HL-60 (cell line): Measurements from ENCODE around the gene XRCC4.

ENCODE experiments used
- GABPA ChIP-seq: IDR thresholded peaks from 2 replicates; pipeline ENCODE4 v1.6.1; 2012; ENCODE audit warnings: low read depth
- POLR2AphosphoS5 ChIP-seq: IDR thresholded peaks from 2 replicates; pipeline ENCODE4 v1.6.1; 2012; ENCODE audit warnings: low read depth
- SPI1 ChIP-seq: IDR thresholded peaks from 2 replicates; pipeline ENCODE4 v1.6.1; 2012; ENCODE audit warnings: low read depth, mild to moderate bottlenecking, borderline replicate concordance
- TF ChIP-seq, protein P1 (sequence below): IDR thresholded peaks from one replicate; pipeline ENCODE4 v1.5.1; 2011; ENCODE audit warnings: low read length, control low read depth, inconsistent platforms; ENCODE audit not compliant: insufficient read depth
- TF ChIP-seq, protein P2 (sequence below): IDR thresholded peaks from 2 replicates; pipeline ENCODE4 v1.6.1; 2012; ENCODE audit warnings: low read depth; ENCODE audit not compliant: insufficient replicate concordance

DNA sequence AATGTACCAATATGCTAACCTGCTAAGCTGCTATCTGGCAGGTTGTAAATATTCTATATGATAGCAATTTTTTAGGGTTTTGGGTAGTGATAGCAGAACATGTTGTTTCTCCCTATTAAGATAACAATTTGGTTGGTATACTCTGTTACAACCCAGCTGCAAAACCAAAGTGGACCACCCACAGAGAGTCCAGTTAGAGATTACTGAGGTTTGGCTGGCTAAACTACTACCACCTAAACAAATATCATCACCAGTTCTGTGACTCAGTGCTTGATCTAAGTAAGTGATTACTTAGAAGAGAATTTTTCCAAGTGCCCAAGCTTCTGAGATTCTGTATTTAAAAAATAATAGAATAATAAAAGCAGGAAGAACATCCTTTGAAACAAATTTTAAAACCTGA is 72.3 kb downstream of the XRCC4 start:
- TF ChIP-seq, protein P1, sequence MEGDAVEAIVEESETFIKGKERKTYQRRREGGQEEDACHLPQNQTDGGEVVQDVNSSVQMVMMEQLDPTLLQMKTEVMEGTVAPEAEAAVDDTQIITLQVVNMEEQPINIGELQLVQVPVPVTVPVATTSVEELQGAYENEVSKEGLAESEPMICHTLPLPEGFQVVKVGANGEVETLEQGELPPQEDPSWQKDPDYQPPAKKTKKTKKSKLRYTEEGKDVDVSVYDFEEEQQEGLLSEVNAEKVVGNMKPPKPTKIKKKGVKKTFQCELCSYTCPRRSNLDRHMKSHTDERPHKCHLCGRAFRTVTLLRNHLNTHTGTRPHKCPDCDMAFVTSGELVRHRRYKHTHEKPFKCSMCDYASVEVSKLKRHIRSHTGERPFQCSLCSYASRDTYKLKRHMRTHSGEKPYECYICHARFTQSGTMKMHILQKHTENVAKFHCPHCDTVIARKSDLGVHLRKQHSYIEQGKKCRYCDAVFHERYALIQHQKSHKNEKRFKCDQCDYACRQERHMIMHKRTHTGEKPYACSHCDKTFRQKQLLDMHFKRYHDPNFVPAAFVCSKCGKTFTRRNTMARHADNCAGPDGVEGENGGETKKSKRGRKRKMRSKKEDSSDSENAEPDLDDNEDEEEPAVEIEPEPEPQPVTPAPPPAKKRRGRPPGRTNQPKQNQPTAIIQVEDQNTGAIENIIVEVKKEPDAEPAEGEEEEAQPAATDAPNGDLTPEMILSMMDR = no peak
- TF ChIP-seq GABPA (no peak), SPI1 (no peak), POLR2AphosphoS5 (no peak)
- TF ChIP-seq, protein P2, sequence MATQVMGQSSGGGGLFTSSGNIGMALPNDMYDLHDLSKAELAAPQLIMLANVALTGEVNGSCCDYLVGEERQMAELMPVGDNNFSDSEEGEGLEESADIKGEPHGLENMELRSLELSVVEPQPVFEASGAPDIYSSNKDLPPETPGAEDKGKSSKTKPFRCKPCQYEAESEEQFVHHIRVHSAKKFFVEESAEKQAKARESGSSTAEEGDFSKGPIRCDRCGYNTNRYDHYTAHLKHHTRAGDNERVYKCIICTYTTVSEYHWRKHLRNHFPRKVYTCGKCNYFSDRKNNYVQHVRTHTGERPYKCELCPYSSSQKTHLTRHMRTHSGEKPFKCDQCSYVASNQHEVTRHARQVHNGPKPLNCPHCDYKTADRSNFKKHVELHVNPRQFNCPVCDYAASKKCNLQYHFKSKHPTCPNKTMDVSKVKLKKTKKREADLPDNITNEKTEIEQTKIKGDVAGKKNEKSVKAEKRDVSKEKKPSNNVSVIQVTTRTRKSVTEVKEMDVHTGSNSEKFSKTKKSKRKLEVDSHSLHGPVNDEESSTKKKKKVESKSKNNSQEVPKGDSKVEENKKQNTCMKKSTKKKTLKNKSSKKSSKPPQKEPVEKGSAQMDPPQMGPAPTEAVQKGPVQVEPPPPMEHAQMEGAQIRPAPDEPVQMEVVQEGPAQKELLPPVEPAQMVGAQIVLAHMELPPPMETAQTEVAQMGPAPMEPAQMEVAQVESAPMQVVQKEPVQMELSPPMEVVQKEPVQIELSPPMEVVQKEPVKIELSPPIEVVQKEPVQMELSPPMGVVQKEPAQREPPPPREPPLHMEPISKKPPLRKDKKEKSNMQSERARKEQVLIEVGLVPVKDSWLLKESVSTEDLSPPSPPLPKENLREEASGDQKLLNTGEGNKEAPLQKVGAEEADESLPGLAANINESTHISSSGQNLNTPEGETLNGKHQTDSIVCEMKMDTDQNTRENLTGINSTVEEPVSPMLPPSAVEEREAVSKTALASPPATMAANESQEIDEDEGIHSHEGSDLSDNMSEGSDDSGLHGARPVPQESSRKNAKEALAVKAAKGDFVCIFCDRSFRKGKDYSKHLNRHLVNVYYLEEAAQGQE = no peak
